BE2C (cell line): ENCODE measurements around the gene ASPG.

Experiments used
- DNase-seq: peaks from one replicate; pipeline ENCODE4 v3.0.0-alpha.2; 2020
- H3K27me3 ChIP-seq: fragments of 250-450 bp; sonication (Bioruptor Pico); 2 replicates; pipeline ENCODE4 v1.5.1; 2020; ENCODE audit warnings: mild to moderate bottlenecking
- H3K36me3 ChIP-seq: fragments of 250-450 bp; sonication (Bioruptor Pico); 2 replicates; pipeline ENCODE4 v1.5.1; 2020; ENCODE audit warnings: mild to moderate bottlenecking
- H3K4me1 ChIP-seq: fragments of 250-450 bp; sonication (Bioruptor Pico); 2 replicates; pipeline ENCODE4 v1.5.1; 2020
- H3K4me3 ChIP-seq: 2 replicates; pipeline ENCODE4 v1.5.1; 2011; ENCODE audit warnings: low read depth, low read length
- H3K9me3 ChIP-seq: fragments of 250-450 bp; sonication (Bioruptor Pico); 2 replicates; pipeline ENCODE4 v1.5.1; 2020
- TF ChIP-seq, protein P1 (sequence below): IDR thresholded peaks from 2 replicates; pipeline ENCODE4 v1.5.1; 2012; ENCODE audit warnings: mild to moderate bottlenecking, low read depth, low read length

Gene ASPG

GRCh38 chr14:104080376-104081260 lies 4.9 kb upstream of the ASPG start:
- H3K4me3 ChIP-seq: no peak overlapping the region
- no peaks in the 10 kb centered on the region for H3K9me3 ChIP-seq
- no peaks in the 10 kb centered on the region for H3K36me3 ChIP-seq
- TF ChIP-seq, protein P1, sequence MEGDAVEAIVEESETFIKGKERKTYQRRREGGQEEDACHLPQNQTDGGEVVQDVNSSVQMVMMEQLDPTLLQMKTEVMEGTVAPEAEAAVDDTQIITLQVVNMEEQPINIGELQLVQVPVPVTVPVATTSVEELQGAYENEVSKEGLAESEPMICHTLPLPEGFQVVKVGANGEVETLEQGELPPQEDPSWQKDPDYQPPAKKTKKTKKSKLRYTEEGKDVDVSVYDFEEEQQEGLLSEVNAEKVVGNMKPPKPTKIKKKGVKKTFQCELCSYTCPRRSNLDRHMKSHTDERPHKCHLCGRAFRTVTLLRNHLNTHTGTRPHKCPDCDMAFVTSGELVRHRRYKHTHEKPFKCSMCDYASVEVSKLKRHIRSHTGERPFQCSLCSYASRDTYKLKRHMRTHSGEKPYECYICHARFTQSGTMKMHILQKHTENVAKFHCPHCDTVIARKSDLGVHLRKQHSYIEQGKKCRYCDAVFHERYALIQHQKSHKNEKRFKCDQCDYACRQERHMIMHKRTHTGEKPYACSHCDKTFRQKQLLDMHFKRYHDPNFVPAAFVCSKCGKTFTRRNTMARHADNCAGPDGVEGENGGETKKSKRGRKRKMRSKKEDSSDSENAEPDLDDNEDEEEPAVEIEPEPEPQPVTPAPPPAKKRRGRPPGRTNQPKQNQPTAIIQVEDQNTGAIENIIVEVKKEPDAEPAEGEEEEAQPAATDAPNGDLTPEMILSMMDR: no peak
- no peaks in the 10 kb centered on the region for H3K27me3 ChIP-seq
- DNase-seq: no peak
- H3K4me1 ChIP-seq: no peaks in the 10 kb centered on the region

DNA sequence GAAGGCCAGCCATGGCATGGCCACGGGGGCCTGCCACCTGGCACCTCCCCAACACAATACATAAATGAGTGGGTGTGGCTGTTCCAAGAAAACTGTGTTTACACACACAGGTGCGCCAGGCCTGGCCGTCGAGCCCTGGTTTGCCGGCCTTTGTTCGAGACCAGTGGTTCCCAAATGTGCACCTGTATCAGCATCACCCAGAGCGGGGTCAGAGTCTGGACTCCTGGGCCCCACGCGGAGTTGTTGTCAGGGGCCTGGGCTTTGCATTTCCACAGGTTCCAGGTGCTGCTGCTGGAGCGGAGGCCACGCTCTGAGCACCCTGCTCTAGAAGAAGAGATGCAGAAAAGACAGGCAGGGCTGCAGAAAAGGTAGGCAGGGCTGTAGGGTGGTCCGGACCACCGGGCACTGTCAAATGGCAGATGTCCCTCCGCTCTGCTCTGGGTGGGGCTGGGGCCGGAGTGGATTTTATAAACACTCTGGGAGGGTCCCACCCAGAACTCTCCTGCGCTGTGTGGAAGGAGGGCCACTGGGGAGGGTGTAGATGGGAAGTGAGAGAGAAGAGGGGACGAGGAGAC lies 4.2 kb upstream of the ASPG start:
- H3K36me3 ChIP-seq: no peaks in the 10 kb centered on the region
- H3K4me3 ChIP-seq: no peak overlapping the region
- H3K9me3 ChIP-seq: no peaks in the 10 kb centered on the region
- H3K4me1 ChIP-seq: no peaks in the 10 kb centered on the region
- DNase-seq: no peak
- no peaks in the 10 kb centered on the region for H3K27me3 ChIP-seq
- TF ChIP-seq, protein P1: no peak

- Histone ChIP-seq H3K9me3 (no peaks in the 10 kb centered on the region), H3K4me3 (no peak overlapping the region), H3K4me1 (no peaks in the 10 kb centered on the region), H3K27me3 (no peaks in the 10 kb centered on the region), H3K36me3 (no peaks in the 10 kb centered on the region)
- TF ChIP-seq, protein P1: no peak
- peak; percentile 7 for DNase-seq
Observed at GRCh38 chr14:104081951-104082464, 3.5 kb upstream of the ASPG start.

DNA sequence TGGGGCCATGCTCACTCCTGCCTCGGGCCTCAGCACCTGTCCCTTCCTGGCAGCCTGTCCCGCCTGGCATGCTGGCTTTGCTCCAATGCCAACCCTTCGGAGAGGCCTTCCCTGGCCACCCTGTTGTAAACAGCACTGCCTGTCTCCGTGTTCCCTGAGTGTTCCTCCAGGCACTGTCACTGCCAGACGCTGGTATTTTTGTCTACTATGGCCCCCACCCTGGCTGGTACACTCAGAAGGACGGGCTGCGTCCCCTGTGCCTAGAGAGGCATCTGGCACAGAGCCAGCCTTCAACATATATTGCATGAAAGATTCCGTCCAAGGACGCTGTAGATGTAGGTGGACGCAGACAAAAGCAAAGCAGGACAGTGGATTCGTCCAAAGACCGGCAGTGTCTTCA lies 2.7 kb upstream of the ASPG start:
- DNase-seq: peak; percentile 15
- no peaks in the 10 kb centered on the region for H3K9me3 ChIP-seq
- no peaks in the 10 kb centered on the region for H3K27me3 ChIP-seq
- H3K4me1 ChIP-seq: no peaks in the 10 kb centered on the region
- TF ChIP-seq, protein P1: no peak
- H3K4me3 ChIP-seq: no peak overlapping the region
- no peaks in the 10 kb centered on the region for H3K36me3 ChIP-seq

GRCh38 chr14:104084251-104085002 lies 1.1 kb upstream of the ASPG start:
- TF ChIP-seq, protein P1: no peak
- no peak for DNase-seq

More at GRCh38 chr14:104084251-104085002, 1.1 kb upstream of the ASPG start:
- Histone ChIP-seq H3K36me3 (no peaks in the 10 kb centered on the region), H3K4me1 (no peaks in the 10 kb centered on the region), H3K27me3 (no peaks in the 10 kb centered on the region), H3K4me3 (no peak overlapping the region), H3K9me3 (no peaks in the 10 kb centered on the region)
